ENCODE data around the gene SYK. TPM values are rescaled to one million over a fixed set of nuclear protein-coding genes. Genes with fewer than 3 reads are reported as not detected.

SYK gene
- total and polyA plus RNA-seq, 8 donors = 2.2 to 34.4 (median 18.9) TPM

- H3K27me3 ChIP-seq = no peaks in the 10 kb centered on the region
- intact Hi-C loops (cut with DNase I; ENCODE audit: low total_unique reads) = no loop called here
- no peak for TF ChIP-seq EP300 (IDR thresholded peaks at IDR 0.05)
- TF ChIP-seq CTCF (IDR thresholded peaks at IDR 0.05) = no peak
- TF ChIP-seq POLR2A (IDR thresholded peaks at IDR 0.05) = no peak
- TF ChIP-seq POLR2AphosphoS5 (IDR thresholded peaks at IDR 0.05) = no peak
- no peaks in the 10 kb centered on the region for H3K9me3 ChIP-seq
- DNase-seq = no peak
- H3K4me1 ChIP-seq = no peaks in the 10 kb centered on the region
- H3K36me3 ChIP-seq = peaks cover 8 to 71% (median 51%) of the 10 kb centered on the region in 4 donors
- H3K27ac ChIP-seq = no peak overlapping the region
- no peak overlapping the region for H3K4me3 ChIP-seq
- 88 to 93% (median 91%) methylated on average over 6 of the region's 6 CpGs for WGBS, 5 donors
Measured at GRCh38 chr9:90846770-90847419, 45.3 kb downstream of the SYK start.

- Histone ChIP-seq H3K27ac (no peak overlapping the region), H3K36me3 (peaks cover 8 to 76% (median 53%) of the 10 kb centered on the region in 4 donors), H3K27me3 (no peaks in the 10 kb centered on the region), H3K4me1 (no peaks in the 10 kb centered on the region), H3K4me3 (no peak overlapping the region), H3K9me3 (no peaks in the 10 kb centered on the region)
- DNase-seq = no peak
- WGBS, 5 donors = 55 to 69% (median 61%) methylated on average over 5 of the region's 5 CpGs
- intact Hi-C loops (cut with DNase I; ENCODE audit: low total_unique reads) = no loop called here
- TF ChIP-seq EP300 (IDR thresholded peaks at IDR 0.05) = no peak
- TF ChIP-seq POLR2A (IDR thresholded peaks at IDR 0.05) = no peak
- no peak for TF ChIP-seq CTCF (IDR thresholded peaks at IDR 0.05)
- no peak for TF ChIP-seq POLR2AphosphoS5 (IDR thresholded peaks at IDR 0.05)
Measured at GRCh38 chr9:90847971-90848370, 46.4 kb downstream of the SYK start.

GRCh38 chr9:90848866-90849265 lies 47.2 kb downstream of the SYK start:
- WGBS, 5 donors = 84 to 94% (median 87%) methylated on average over 8 of the region's 8 CpGs
- no peaks in the 10 kb centered on the region for H3K4me1 ChIP-seq
- peaks cover 3 to 75% (median 52%) of the 10 kb centered on the region in 4 donors for H3K36me3 ChIP-seq
- no peak overlapping the region for H3K4me3 ChIP-seq
- DNase-seq = no peak
- H3K9me3 ChIP-seq = no peaks in the 10 kb centered on the region
- H3K27me3 ChIP-seq = no peaks in the 10 kb centered on the region
- TF ChIP-seq POLR2A (IDR thresholded peaks at IDR 0.05) (no peak), CTCF (IDR thresholded peaks at IDR 0.05) (no peak), EP300 (IDR thresholded peaks at IDR 0.05) (no peak), POLR2AphosphoS5 (IDR thresholded peaks at IDR 0.05) (no peak)
- intact Hi-C loops (cut with DNase I; ENCODE audit: low total_unique reads) = no loop called here
- no peak overlapping the region for H3K27ac ChIP-seq

- Histone ChIP-seq H3K27ac (no peak overlapping the region), H3K9me3 (no peaks in the 10 kb centered on the region), H3K36me3 (peaks cover 0 to 49% (median 35%) of the 10 kb centered on the region in 4 donors), H3K4me1 (no peaks in the 10 kb centered on the region), H3K27me3 (no peaks in the 10 kb centered on the region), H3K4me3 (no peak overlapping the region)
- TF ChIP-seq CTCF (IDR thresholded peaks at IDR 0.05) (no peak), POLR2A (IDR thresholded peaks at IDR 0.05) (no peak), POLR2AphosphoS5 (IDR thresholded peaks at IDR 0.05) (no peak), EP300 (IDR thresholded peaks at IDR 0.05) (no peak)
- 86 to 93% (median 89%) methylated on average over 4 to 5 of the region's 5 CpGs for WGBS, 5 donors
- intact Hi-C loops (cut with DNase I; ENCODE audit: low total_unique reads) = no loop called here
- DNase-seq = no peak
Measured at GRCh38 chr9:90851444-90851843, 49.8 kb downstream of the SYK start.

Data from stomach (tissue), 9 donors.